Non-pigmented ciliary epithelial cell (primary cell): ENCODE data around the gene RAB30.
A peak's percentile ranks its signal among the peaks of the same experiment; 100 is the strongest.
"Not testable (repeated sequence)": the region's sequence is repeated elsewhere in the genome, so short reads cannot be mapped to it uniquely, and the experiment has no call there.

Experiments used
- DNase-seq: peaks from one replicate; pipeline ENCODE4 v3.0.0-alpha.2; 2010; ENCODE audit warnings: low read depth

The RAB30 gene

GRCh38 chr11:82981852-82982251, 89.8 kb downstream of the RAB30 start:
- no peak for DNase-seq

GRCh38 chr11:82980947-82981346, 90.8 kb downstream of the RAB30 start:
- no peak for DNase-seq

DNA sequence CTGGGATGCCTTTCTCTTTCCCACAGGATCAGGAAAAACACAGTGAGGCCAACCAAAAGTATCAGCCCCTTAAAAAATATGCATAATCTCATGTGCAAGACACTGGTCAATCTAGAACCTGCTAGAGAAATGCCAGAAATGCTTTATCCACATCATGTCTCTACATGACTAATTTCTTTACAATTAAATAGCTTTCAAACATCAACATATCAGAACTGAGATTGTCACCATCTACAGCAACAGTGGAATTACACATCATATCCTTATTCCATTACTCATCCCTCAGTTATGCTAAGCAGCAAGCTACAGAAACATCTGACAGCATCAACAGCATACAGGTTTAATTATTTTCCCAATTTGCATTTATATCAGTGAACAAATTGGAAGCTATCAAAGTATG, 91.4 kb downstream of the RAB30 start:
- DNase-seq, result peak; percentile 74

DNA sequence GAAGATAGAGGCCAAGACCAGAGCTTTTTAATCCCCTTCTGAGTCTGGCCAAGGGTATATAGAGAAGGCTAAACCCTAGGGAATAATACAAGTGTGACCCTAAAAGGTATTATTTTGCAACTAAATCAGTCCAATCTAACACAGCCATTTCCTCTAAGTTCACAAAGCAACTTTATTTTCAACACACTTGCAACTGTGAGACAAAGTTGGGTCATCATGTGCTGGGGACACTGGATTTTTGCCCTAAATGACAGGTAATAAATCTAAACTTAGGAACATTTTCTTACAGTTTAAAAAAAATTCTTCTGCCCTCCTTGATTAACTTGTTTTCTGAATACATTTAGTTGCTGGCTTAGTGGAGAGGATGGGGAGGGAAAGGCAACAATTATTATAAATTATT, 91.9 kb downstream of the RAB30 start:
- DNase-seq, result no peak

DNA sequence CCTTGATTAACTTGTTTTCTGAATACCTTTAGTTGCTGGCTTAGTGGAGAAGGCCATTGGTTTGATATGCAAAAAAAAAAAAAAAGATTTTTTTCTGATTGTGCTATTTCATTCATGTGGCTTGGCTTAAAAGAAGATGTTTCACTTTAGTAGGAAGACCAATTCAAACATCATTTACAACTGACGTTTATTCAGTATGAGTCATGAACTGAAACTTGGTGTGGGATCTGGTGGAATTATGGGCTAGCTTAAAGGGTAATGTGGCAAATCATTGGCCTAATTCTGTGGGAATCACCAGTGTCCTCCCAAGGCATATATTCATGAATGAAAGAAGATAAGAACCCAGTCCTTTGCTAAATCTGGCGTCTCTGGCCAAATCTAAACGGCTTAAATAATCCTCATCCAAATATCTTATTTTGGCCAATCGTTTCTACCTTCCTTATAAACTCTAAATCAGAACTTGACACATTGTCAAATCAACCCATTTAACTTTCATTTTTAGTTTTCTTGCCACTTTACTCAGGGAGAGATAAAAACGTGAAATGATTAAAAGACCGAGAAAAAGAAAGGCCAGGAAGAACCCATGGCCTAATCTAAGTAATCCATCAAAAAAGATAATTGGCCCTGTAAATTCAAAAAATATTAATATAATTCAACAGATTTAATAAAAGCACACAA, 93.1 kb downstream of the RAB30 start:
- DNase-seq, result peak; percentile 66

DNA sequence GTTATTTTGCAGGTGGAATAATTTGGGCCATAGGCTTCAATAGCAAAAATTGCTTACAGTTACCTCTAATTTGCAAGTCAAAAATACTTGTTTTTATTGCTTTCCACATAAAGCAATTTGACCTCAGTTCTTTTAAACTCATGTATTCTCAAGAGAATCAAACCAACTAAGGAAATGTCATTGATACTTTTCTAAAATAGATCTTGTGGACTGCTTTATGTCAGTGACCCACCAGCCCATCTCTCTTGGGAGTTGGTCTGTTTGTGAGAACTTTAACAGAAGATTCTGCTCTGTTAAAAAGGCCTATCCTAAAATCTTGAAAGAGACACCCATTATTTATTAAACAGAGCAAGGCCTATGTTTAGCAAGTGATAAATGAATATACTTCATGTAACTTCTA, 94.9 kb downstream of the RAB30 start:
- no peak for DNase-seq

DNA sequence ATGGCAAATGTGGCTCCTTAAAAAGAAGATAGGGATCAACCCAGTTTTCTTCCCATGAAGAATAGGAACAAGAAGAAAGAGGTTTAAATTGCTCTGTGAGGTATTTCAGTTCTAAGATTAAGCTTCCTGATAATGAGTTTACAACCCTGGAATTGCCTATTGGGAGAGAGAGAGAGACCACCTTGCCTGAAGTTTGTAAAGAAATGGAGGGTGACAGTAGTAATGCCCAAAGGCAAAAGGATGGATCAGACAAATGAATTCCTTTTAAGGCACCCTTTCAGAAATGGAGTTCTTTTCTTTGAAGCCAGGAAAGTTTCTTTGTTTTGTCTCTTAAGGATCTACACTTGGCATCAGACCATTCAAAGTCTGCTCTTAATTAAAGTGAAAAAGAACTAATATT, 95.8 kb downstream of the RAB30 start:
- no peak for DNase-seq

DNA sequence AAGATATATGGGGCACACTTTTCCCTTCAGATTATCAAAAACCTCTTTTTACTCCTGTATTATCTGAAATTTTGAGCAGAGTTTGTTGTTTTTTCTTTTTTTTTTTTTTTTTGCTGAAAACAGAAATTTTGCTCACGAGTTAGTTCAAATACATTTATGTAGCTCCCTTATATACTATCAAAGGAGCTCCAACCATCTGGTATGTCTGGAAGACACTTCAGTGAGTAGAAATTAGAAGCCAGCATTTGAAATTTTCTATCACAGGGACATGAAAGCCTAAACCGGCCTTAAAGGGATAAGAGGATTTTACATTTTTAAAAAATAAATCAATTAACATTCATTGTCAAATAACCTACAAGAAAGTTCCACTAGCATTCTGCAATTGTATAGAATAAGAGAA, 96.8 kb downstream of the RAB30 start:
- DNase-seq, result no peak

DNA sequence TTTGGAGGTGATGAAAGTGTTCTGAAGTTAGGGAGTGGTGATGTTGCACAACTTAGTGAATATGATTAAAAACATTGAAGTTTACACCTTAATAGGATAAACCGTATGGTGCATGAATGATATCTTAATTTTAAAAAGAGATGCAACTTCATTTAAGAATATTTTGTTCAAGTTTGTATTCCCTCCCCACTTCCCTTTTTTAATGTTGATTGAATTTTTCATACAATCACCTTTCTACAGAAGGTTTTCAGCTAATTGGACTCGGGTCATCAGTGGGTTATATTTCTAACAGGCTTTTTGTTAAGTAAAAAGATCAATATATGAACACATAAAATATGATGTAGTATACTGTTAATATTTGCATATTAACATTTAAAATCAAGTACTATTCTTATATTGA, 97.6 kb downstream of the RAB30 start:
- DNase-seq, result no peak

DNA sequence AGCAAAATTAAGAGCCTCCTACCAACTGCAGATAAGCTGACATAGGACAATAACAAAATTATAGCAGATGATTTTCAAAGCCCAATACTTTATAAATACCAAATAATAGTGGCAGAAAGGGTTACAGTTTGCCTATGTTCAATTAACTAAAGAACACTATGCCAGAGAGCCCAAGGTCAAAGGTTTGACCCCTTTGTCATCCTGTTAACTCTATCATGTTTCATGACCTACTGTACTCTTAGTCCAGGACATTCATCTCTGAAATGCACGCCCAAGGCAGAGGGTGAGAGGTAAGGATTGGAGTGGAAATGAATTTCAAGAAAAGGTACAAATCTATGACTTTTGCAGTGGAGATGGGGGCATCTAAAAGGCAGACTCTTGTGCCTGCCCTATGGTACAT, 99.6 kb downstream of the RAB30 start:
- DNase-seq, result no peak

DNA sequence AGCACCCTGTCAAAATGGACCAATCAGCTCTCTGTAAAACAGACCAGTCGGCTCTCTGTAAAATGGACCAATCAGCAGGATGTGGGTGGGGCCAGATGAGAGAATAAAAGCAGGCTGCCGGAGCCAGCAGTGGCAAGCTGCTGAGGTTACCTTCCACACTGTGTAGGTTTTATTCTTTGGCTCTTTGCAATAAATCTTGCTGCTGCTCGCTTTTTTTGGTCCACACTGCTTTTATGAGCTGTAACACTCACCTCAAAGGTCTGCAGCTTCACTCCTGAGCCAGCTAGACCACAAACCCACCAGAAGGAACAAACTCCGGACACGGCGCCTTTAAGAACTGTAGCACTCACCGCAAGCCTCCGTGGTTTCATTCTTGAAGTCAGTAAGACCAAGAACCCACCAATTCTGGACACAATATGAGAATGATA, 100.2 kb downstream of the RAB30 start:
- DNase-seq, result not testable (repeated sequence)

GRCh38 chr11:82970507-82971083, 101.1 kb downstream of the RAB30 start:
- not testable (repeated sequence) for DNase-seq

DNA sequence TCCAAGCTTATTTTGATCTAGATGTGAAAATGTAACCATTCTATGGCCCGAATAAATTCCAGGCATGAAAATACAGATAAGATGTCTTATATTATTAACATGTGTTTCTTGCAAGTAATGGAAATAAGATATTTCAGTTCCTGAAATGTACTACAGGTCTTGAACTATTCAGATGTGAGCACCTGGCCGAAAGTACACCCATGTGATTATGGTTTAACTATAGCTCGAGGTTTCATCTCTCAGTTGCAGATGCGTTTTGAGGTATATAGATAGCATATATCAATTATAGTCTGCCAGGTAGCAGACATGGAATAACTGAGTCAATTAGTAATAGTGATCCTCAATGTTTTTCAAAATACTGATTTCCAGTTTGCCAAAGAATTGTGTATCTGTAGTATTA, 101.9 kb downstream of the RAB30 start:
- DNase-seq, result no peak

DNA sequence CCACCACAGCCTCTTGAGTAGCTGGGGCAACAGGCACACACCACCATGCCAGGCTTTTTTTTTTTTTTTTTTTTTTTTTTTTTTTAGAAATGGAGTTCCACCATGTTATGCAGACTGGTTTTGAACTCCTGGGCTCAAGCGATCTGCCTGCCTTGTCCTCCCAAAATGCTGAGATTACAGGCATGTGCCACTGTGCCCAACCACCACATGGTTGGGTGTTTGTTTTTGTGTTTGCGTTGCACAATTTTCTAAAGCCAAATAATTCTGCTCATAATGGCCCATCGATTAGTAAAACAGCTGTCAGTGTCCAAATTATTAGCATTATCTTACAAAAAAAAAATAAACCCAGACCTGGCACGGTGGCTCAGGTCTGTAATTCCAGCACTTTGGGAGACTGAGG, 104.3 kb downstream of the RAB30 start:
- no peak for DNase-seq

DNA sequence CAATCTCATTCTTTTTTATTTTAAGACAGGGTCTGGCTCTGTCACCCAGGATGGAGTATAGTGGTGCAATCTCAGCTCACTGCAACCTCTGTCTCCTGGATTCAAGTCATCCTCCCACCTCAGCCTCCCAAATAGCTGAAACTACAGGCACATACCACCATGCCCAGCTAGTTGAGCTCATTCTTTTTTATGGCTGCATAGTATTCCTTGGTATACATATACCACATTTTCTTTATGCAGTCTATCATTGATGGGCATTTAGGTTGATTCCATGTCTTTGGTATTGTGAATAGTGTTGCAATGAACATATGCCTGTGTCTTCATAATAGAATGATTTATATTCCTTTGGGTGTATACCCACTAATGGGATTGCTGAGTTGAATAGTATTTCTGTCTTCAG, 109.7 kb downstream of the RAB30 start:
- DNase-seq, result not testable (repeated sequence)

DNA sequence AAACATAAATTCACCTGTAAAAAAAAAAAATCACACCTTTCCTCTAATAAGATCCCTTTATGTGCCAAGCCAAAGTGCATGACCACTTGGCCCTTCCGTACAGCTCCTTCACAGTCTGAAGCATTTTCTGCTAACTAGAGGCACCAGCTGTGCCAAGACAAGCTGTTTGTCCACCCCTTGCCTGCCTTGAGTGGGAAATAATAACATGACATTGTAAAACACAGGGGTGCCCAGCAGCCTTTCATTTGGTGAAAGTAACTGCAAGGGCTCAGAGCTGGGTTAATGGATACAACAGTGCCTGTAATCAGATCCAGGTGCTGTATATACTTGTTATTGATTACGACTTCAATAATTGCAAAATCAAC, 110.9 kb downstream of the RAB30 start:
- no peak for DNase-seq

GRCh38 chr11:82959987-82960778, 111.5 kb downstream of the RAB30 start:
- no peak for DNase-seq

- not testable (repeated sequence) for DNase-seq
Measured at GRCh38 chr11:82955736-82956453, 115.8 kb downstream of the RAB30 start.

DNA sequence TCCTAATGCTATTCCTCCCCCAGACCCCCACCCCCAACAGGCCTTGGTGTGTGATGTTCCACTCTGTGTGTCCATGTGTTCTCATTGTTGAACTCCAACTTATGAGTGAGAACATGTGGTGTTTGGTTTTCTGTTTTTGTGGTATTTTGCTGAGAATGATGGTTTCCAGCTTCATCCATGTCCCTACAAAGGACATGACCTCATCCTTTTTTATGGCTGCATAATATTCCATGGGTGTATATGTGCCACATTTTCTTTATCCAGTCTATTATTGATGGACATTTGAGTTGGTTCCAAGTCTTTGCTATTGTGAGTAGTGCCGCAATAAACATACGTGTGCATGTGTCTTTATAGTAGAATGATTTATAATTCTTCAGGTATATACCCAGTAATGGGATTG, 121.2 kb downstream of the RAB30 start:
- DNase-seq, result not testable (repeated sequence)

DNA sequence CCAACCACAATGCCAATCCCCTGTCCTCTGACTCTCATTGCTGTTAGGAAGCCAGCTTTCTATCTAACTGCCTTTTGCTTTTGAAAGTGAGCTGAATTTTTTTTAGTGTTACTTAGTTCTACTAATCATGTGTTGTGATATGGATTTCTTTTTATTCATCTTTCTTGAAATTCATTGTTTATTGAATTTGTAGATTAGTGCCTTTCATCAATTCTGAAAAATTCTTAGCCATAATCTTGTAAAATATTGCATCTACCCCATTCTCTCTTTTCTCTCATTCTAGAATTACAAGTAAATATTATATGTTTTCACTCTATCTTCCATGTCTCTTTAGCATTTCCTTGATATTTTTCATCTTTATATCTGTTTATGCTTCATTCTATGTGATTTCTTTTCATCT, 122.3 kb downstream of the RAB30 start:
- no peak for DNase-seq

DNA sequence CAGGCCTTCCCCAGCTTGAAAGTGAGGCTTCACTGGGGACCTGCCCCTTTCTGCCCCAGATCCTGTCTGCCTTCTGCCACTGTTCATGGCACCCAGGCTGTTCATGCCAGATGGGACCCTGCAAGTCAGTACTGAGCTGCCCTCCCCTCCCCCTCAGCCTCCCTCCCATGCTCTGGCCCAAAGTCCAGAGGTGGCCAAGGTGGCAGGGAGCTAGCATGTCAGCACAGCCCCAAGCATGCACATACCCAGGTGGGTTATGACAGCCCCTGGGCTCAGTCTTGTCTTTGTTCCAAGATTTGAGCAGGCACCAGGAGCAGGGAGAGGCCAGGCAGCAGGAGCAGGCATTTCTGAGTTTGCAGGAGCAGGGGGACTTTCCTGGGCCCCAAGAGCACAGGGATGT, 126.0 kb downstream of the RAB30 start:
- no peak for DNase-seq

GRCh38 chr11:82945041-82945440, 126.7 kb downstream of the RAB30 start:
- not testable (repeated sequence) for DNase-seq

- DNase-seq, result no peak
Measured at GRCh38 chr11:82944198-82944597, 127.5 kb downstream of the RAB30 start.
